NK-92 treated with Interleukin-12 subunit alpha and Interleukin-12 subunit beta, amount 100 ng/mL, for 24 hours (cell line): ENCODE data around the gene CD2AP.
A peak's percentile ranks its signal among the peaks of the same experiment; 100 is the strongest.
"Not testable (repeated sequence)": the region's sequence is repeated elsewhere in the genome, so short reads cannot be mapped to it uniquely, and the experiment has no call there.

ENCODE experiments used
- DNase-seq: peaks from one replicate; lab custom pipeline; 2025; lab: John Stamatoyannopoulos, UW

Gene CD2AP

GRCh38 chr6:47634210-47635047 is 156.8 kb downstream of the CD2AP start:
- DNase-seq: no peak

- DNase-seq: no peak
Observed at GRCh38 chr6:47646689-47647088, 169.1 kb downstream of the CD2AP start.

GRCh38 chr6:47647188-47647587 is 169.6 kb downstream of the CD2AP start:
- DNase-seq: no peak

- not testable (repeated sequence) for DNase-seq
Observed at GRCh38 chr6:47647626-47648025, 170.0 kb downstream of the CD2AP start.

GRCh38 chr6:47648031-47648430 is 170.4 kb downstream of the CD2AP start:
- no peak for DNase-seq

- DNase-seq: no peak
Observed at GRCh38 chr6:47650553-47651432, 173.2 kb downstream of the CD2AP start.

GRCh38 chr6:47651505-47651944 is 173.9 kb downstream of the CD2AP start:
- DNase-seq: no peak

GRCh38 chr6:47653706-47654105 is 176.1 kb downstream of the CD2AP start:
- DNase-seq: no peak

GRCh38 chr6:47654255-47654654 is 176.7 kb downstream of the CD2AP start:
- DNase-seq: no peak

- peak; percentile 85 for DNase-seq
Observed at GRCh38 chr6:47655719-47656595, 178.4 kb downstream of the CD2AP start.

GRCh38 chr6:47661960-47662359 is 184.4 kb downstream of the CD2AP start:
- no peak for DNase-seq

GRCh38 chr6:47663462-47664216 is 186.1 kb downstream of the CD2AP start:
- DNase-seq: no peak

GRCh38 chr6:47665112-47665511 is 187.5 kb downstream of the CD2AP start:
- DNase-seq: no peak

- DNase-seq: no peak
Observed at GRCh38 chr6:47669684-47670513, 192.3 kb downstream of the CD2AP start.

GRCh38 chr6:47670851-47671250 is 193.3 kb downstream of the CD2AP start:
- no peak for DNase-seq

- DNase-seq: no peak
Observed at GRCh38 chr6:47671777-47672176, 194.2 kb downstream of the CD2AP start.

GRCh38 chr6:47672816-47673215 is 195.2 kb downstream of the CD2AP start:
- no peak for DNase-seq

- no peak for DNase-seq
Observed at GRCh38 chr6:47674673-47675072, 197.1 kb downstream of the CD2AP start.
